OCI-LY3 (cell line): ENCODE measurements around the gene MARK2.

Source experiments
- H2AFZ ChIP-seq: fragments of 200-600, 300-600 bp; shearing (Covaris generic); 2 replicates; pipeline ENCODE4 v1.6.0; 2014; ENCODE audit warnings: antibody characterized with exemption, low read depth, low read length
- H3K27ac ChIP-seq: fragments of 200-600, 300-600 bp; sonication (generic); 2 replicates; pipeline ENCODE4 v1.5.1; 2014; ENCODE audit warnings: mild to moderate bottlenecking, low read length, moderate library complexity, mixed read lengths
- H3K27me3 ChIP-seq: fragments of 200-600, 300-600 bp; sonication (generic); 2 replicates; pipeline ENCODE4 v1.6.1; 2014; ENCODE audit warnings: low read depth, low read length, mixed read lengths
- H3K36me3 ChIP-seq: fragments of 200-600, 300-600 bp; sonication (generic); replicated peaks from 2 replicates; pipeline ENCODE3; 2014; ENCODE audit warnings: low read depth, low read length, mixed read lengths
- H3K4me1 ChIP-seq: fragments of 300-600, 200-600 bp; sonication (generic); 2 replicates; pipeline ENCODE4 v1.6.1; 2014; ENCODE audit warnings: low read length, mixed read lengths
- H3K4me2 ChIP-seq: fragments of 200-600, 300-600 bp; sonication (generic); 2 replicates; pipeline ENCODE4 v1.6.1; 2014; ENCODE audit warnings: low read length, mixed read lengths
- H3K4me3 ChIP-seq: fragments of 300-600, 200-600 bp; sonication (generic); 2 replicates; pipeline ENCODE4 v1.5.1; 2014; ENCODE audit warnings: antibody characterized with exemption, mild to moderate bottlenecking, low read length, moderate library complexity
- H3K79me2 ChIP-seq: fragments of 300-600, 200-600 bp; shearing (Covaris generic); 2 replicates; pipeline ENCODE4 v1.6.1; 2014; ENCODE audit warnings: mild to moderate bottlenecking, low read length, mixed read lengths
- H3K9ac ChIP-seq: fragments of 300-600, 200-600 bp; shearing (Covaris generic); 2 replicates; pipeline ENCODE4 v1.6.0; 2014; ENCODE audit warnings: mild to moderate bottlenecking, low read length, moderate library complexity
- H3K9me3 ChIP-seq: fragments of 200-600, 300-600 bp; shearing (Covaris generic); 2 replicates; pipeline ENCODE4 v1.6.1; 2014; ENCODE audit warnings: low read length, mixed read lengths; ENCODE audit not compliant: insufficient read depth
- H4K20me1 ChIP-seq: fragments of 200-600, 300-600 bp; sonication (generic); 2 replicates; pipeline ENCODE4 v1.6.1; 2016; ENCODE audit warnings: low read length, mixed read lengths; ENCODE audit not compliant: insufficient read depth
- CTCF ChIP-seq: fragments of 200-600, 300-600 bp; sonication (generic); IDR thresholded peaks from 2 replicates; pipeline ENCODE4 v1.5.1; 2014; ENCODE audit warnings: antibody characterized with exemption, low read length, low read depth
- EZH2phosphoT487 ChIP-seq: fragments of 200-600 bp; shearing (Covaris generic); IDR thresholded peaks from 2 replicates; pipeline ENCODE4 v1.6.1; 2018; ENCODE audit warnings: antibody characterized with exemption, mixed run types, low read depth

Gene MARK2

GRCh38 chr11:63906585-63906984 is 67.7 kb downstream of the MARK2 start:
- Histone ChIP-seq H3K36me3 (peaks cover 60% of the 10 kb centered on the region), H3K9me3 (no peaks in the 10 kb centered on the region), H3K4me1 (no peaks in the 10 kb centered on the region), H3K27me3 (no peaks in the 10 kb centered on the region), H3K9ac (no peak overlapping the region), H3K4me3 (no peak overlapping the region), H4K20me1 (no peaks in the 10 kb centered on the region), H3K27ac (no peak overlapping the region), H3K79me2 (no peaks in the 10 kb centered on the region), H3K4me2 (no peak overlapping the region), H2AFZ (no peak overlapping the region)
- no peak for TF ChIP-seq EZH2phosphoT487
- peak; percentile 39 for TF ChIP-seq CTCF

DNA sequence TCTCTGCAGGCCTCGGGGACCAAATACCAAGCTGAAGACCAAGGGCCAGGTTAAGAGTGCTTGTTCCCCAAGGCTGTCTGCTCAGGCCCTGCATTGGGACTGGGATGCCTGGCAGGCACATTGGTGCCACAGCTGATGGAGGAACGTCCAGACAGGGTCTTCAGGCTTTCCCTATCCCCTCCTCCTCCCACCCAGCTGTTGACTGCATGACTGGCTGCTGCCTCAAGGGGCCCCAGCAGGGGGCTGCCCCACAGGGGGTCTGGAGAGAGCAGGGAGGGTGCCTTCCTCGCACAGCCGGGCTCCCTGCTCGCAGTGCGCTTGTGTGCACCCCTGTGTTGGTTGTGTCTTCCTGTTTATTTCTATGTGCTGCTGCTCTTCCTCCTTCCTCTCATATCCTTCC is 68.2 kb downstream of the MARK2 start:
- no peak overlapping the region for H3K4me2 ChIP-seq
- H3K36me3 ChIP-seq = peaks cover 55% of the 10 kb centered on the region
- H3K27ac ChIP-seq = no peak overlapping the region
- H3K79me2 ChIP-seq = no peaks in the 10 kb centered on the region
- no peaks in the 10 kb centered on the region for H3K4me1 ChIP-seq
- H4K20me1 ChIP-seq = no peaks in the 10 kb centered on the region
- no peak for TF ChIP-seq EZH2phosphoT487
- no peak overlapping the region for H2AFZ ChIP-seq
- H3K4me3 ChIP-seq = no peak overlapping the region
- H3K27me3 ChIP-seq = no peaks in the 10 kb centered on the region
- no peaks in the 10 kb centered on the region for H3K9me3 ChIP-seq
- H3K9ac ChIP-seq = no peak overlapping the region

GRCh38 chr11:63907808-63908530 is 69.1 kb downstream of the MARK2 start:
- H4K20me1 ChIP-seq = no peaks in the 10 kb centered on the region
- H3K27ac ChIP-seq = no peak overlapping the region
- H3K9ac ChIP-seq = no peak overlapping the region
- no peaks in the 10 kb centered on the region for H3K27me3 ChIP-seq
- no peak overlapping the region for H3K4me3 ChIP-seq
- no peaks in the 10 kb centered on the region for H3K4me1 ChIP-seq
- H3K79me2 ChIP-seq = no peaks in the 10 kb centered on the region
- no peaks in the 10 kb centered on the region for H3K9me3 ChIP-seq
- H3K36me3 ChIP-seq = peaks cover 49% of the 10 kb centered on the region
- H3K4me2 ChIP-seq = no peak overlapping the region
- H2AFZ ChIP-seq = no peak overlapping the region
- no peak for TF ChIP-seq CTCF
- no peak for TF ChIP-seq EZH2phosphoT487

DNA sequence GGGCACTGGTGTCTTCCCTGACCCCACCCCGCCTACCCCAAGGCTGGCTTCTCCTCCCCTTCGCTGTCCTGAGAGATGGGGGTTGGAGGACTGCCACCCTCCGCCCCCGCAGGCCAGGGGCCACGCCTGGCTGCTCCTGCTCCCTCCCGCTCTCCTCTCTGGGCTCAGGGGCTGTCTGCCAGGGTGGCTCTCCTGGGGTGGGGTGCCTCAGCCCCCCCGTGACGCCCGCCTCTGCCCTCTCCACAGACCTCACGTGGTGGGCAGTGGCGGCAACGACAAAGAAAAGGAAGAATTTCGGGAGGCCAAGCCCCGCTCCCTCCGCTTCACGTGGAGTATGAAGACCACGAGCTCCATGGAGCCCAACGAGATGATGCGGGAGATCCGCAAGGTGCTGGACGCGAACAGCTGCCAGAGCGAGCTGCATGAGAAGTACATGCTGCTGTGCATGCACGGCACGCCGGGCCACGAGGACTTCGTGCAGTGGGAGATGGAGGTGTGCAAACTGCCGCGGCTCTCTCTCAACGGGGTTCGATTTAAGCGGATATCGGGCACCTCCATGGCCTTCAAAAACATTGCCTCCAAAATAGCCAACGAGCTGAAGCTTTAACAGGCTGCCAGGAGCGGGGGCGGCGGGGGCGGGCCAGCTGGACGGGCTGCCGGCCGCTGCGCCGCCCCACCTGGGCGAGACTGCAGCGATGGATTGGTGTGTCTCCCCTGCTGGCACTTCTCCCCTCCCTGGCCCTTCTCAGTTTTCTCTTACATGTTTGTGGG is 69.9 kb downstream of the MARK2 start:
- H3K9me3 ChIP-seq = no peaks in the 10 kb centered on the region
- H4K20me1 ChIP-seq = no peaks in the 10 kb centered on the region
- peaks cover 46% of the 10 kb centered on the region for H3K36me3 ChIP-seq
- H3K4me3 ChIP-seq = no peak overlapping the region
- no peak overlapping the region for H3K27ac ChIP-seq
- no peaks in the 10 kb centered on the region for H3K27me3 ChIP-seq
- no peak for TF ChIP-seq EZH2phosphoT487
- TF ChIP-seq CTCF = no peak
- no peak overlapping the region for H3K4me2 ChIP-seq
- H3K9ac ChIP-seq = no peak overlapping the region
- no peaks in the 10 kb centered on the region for H3K4me1 ChIP-seq
- H2AFZ ChIP-seq = no peak overlapping the region
- H3K79me2 ChIP-seq = no peaks in the 10 kb centered on the region
